ENCODE measurements around the gene PLA2G2F.

PLA2G2F gene

GRCh38 chr1:20187103-20187812 is 48.1 kb downstream of the PLA2G2F start:
- no peaks in the 10 kb centered on the region for H3K36me3 ChIP-seq
- H3K9ac ChIP-seq, result no peak overlapping the region
- no peaks in the 10 kb centered on the region for H3K27me3 ChIP-seq
- peak overlapping the region; percentile 63 for H3K27ac ChIP-seq
- no peaks in the 10 kb centered on the region for H3K9me3 ChIP-seq
- H3K4me1 ChIP-seq, result peaks cover 72% of the 10 kb centered on the region
- no peak overlapping the region for H3K4me3 ChIP-seq
- no peaks in the 10 kb centered on the region for H4K20me1 ChIP-seq
- peak overlapping the region; percentile 99 for H3K4me2 ChIP-seq
- TF ChIP-seq Cebpa-rat (IDR thresholded peaks at IDR 0.05), result no peak

GRCh38 chr1:20187813-20188454 is 48.8 kb downstream of the PLA2G2F start:
- H3K9ac ChIP-seq, result no peak overlapping the region
- H3K4me3 ChIP-seq, result no peak overlapping the region
- H3K27ac ChIP-seq, result peak overlapping the region; percentile 63; the same call in 1 of the 2 replicates

GRCh38 chr1:20188455-20188817 is 49.3 kb downstream of the PLA2G2F start:
- Histone ChIP-seq H3K4me1 (peaks cover 70% of the 10 kb centered on the region), H4K20me1 (no peaks in the 10 kb centered on the region), H3K27ac (peak overlapping the region; percentile 63; the same call in 1 of the 2 replicates), H3K9me3 (no peaks in the 10 kb centered on the region), H3K9ac (no peak overlapping the region), H3K36me3 (no peaks in the 10 kb centered on the region), H3K4me3 (no peak overlapping the region), H3K4me2 (peak overlapping the region; percentile 99), H3K27me3 (no peaks in the 10 kb centered on the region)
- TF ChIP-seq Cebpa-rat (IDR thresholded peaks at IDR 0.05), result no peak

More at GRCh38 chr1:20187813-20188454, 48.8 kb downstream of the PLA2G2F start:
- Histone ChIP-seq H4K20me1 (no peaks in the 10 kb centered on the region), H3K9me3 (no peaks in the 10 kb centered on the region), H3K4me1 (peaks cover 72% of the 10 kb centered on the region), H3K27me3 (no peaks in the 10 kb centered on the region), H3K36me3 (no peaks in the 10 kb centered on the region), H3K4me2 (peak overlapping the region; percentile 99)
- TF ChIP-seq Cebpa-rat (IDR thresholded peaks at IDR 0.05), result no peak

GRCh38 chr1:20189664-20190063 is 50.5 kb downstream of the PLA2G2F start:
- H3K27ac ChIP-seq, result no peak overlapping the region
- H3K27me3 ChIP-seq, result no peaks in the 10 kb centered on the region
- H4K20me1 ChIP-seq, result no peaks in the 10 kb centered on the region
- no peak overlapping the region for H3K4me3 ChIP-seq
- peak overlapping the region; percentile 3; the same call in 1 of the 2 replicates for H3K4me2 ChIP-seq
- no peak overlapping the region for H3K9ac ChIP-seq
- H3K9me3 ChIP-seq, result no peaks in the 10 kb centered on the region
- no peaks in the 10 kb centered on the region for H3K36me3 ChIP-seq
- H3K4me1 ChIP-seq, result peaks cover 68% of the 10 kb centered on the region
- no peak for TF ChIP-seq Cebpa-rat (IDR thresholded peaks at IDR 0.05)

- H3K4me1 ChIP-seq, result peaks cover 68% of the 10 kb centered on the region
- no peak for TF ChIP-seq Cebpa-rat (IDR thresholded peaks at IDR 0.05)
- H3K9me3 ChIP-seq, result no peaks in the 10 kb centered on the region
- no peaks in the 10 kb centered on the region for H3K36me3 ChIP-seq
- H3K9ac ChIP-seq, result no peak overlapping the region
- H3K27me3 ChIP-seq, result no peaks in the 10 kb centered on the region
- no peaks in the 10 kb centered on the region for H4K20me1 ChIP-seq
- 0 out of 2 replicates have a peak overlapping the region, but pooled peaks have one; percentile 3 for H3K4me2 ChIP-seq
- H3K27ac ChIP-seq, result no peak overlapping the region
- H3K4me3 ChIP-seq, result no peak overlapping the region
Measured at GRCh38 chr1:20190256-20191160, 51.4 kb downstream of the PLA2G2F start.

DNA sequence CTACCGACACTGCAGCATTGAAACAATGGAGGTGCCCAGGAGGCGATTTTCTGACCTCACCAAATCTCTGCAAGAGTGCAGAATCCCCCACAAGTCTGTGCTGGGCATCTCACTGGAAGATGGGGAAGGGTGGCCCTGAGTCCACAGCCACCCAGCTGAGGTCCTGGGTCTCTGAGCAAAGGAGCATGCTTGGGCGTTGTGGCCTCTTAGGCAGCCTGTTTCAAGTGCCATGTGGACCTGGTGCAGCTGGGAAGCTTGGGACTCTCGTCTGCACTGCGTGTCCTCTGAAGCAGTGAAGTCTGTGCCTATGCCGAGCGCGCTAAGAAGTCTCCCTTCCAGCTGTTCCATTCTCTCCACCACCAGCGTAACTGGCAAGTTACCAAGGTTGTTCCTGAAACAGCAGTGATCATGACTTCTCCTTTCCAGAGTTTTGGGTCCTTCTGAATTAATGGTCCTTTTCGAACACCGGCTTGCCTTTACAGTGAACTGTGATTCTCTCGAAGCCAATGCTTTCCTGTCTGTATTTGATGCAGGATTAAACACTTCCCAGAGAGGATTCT is 52.2 kb downstream of the PLA2G2F start:
- no peak for TF ChIP-seq Cebpa-rat (IDR thresholded peaks at IDR 0.05)
- H3K4me2 ChIP-seq, result no peak overlapping the region
- H3K27ac ChIP-seq, result no peak overlapping the region
- no peak overlapping the region for H3K9ac ChIP-seq
- H3K36me3 ChIP-seq, result no peaks in the 10 kb centered on the region
- no peaks in the 10 kb centered on the region for H4K20me1 ChIP-seq
- H3K27me3 ChIP-seq, result no peaks in the 10 kb centered on the region
- H3K4me3 ChIP-seq, result no peak overlapping the region
- H3K4me1 ChIP-seq, result peaks cover 68% of the 10 kb centered on the region
- H3K9me3 ChIP-seq, result no peaks in the 10 kb centered on the region

DNA sequence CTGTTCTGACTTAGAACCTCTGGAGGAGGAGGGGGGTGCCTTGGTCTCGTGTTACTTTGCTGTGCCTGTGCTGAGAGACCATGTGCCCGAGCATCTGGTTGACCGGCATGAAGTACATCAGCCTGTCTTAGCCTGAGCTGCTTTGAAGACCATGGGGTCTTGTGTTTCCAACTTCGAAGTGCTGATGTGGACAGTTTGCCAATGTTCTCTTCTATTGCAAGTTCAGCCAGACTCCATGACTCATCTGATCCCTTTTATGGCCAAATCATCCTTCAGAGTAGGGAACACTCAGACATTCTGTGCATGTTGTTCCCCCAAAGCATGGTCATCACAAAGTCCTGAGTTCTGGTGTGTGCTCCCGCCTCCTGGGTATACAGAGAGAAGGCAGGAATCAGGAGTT is 53.2 kb downstream of the PLA2G2F start:
- no peak overlapping the region for H3K27ac ChIP-seq
- no peaks in the 10 kb centered on the region for H3K27me3 ChIP-seq
- H3K9ac ChIP-seq, result no peak overlapping the region
- peaks cover 60% of the 10 kb centered on the region for H3K4me1 ChIP-seq
- no peak overlapping the region for H3K4me3 ChIP-seq
- no peak for TF ChIP-seq Cebpa-rat (IDR thresholded peaks at IDR 0.05)
- no peak overlapping the region for H3K4me2 ChIP-seq
- no peaks in the 10 kb centered on the region for H3K36me3 ChIP-seq
- no peaks in the 10 kb centered on the region for H4K20me1 ChIP-seq
- no peaks in the 10 kb centered on the region for H3K9me3 ChIP-seq

- Histone ChIP-seq H3K9ac (no peak overlapping the region), H3K27me3 (no peaks in the 10 kb centered on the region), H3K4me2 (no peak overlapping the region), H3K9me3 (no peaks in the 10 kb centered on the region), H3K4me3 (no peak overlapping the region), H4K20me1 (no peaks in the 10 kb centered on the region), H3K36me3 (no peaks in the 10 kb centered on the region), H3K27ac (no peak overlapping the region), H3K4me1 (peaks cover 54% of the 10 kb centered on the region)
- no peak for TF ChIP-seq Cebpa-rat (IDR thresholded peaks at IDR 0.05)
Measured at GRCh38 chr1:20192871-20193411, 53.8 kb downstream of the PLA2G2F start.

- Histone ChIP-seq H3K4me2 (peak overlapping the region; percentile 71), H3K27ac (peak overlapping the region; percentile 19; the same call in 1 of the 2 replicates), H3K36me3 (no peaks in the 10 kb centered on the region), H4K20me1 (no peaks in the 10 kb centered on the region), H3K27me3 (no peaks in the 10 kb centered on the region), H3K9ac (no peak overlapping the region), H3K9me3 (no peaks in the 10 kb centered on the region), H3K4me1 (peaks cover 43% of the 10 kb centered on the region), H3K4me3 (no peak overlapping the region)
- TF ChIP-seq Cebpa-rat (IDR thresholded peaks at IDR 0.05), result no peak
Measured at GRCh38 chr1:20194224-20194623, 55.1 kb downstream of the PLA2G2F start.
